Renal cortex interstitium (tissue), 11 donors: ENCODE data around the gene SRPRB. TPM values are rescaled to one million over a fixed set of nuclear protein-coding genes. Genes with fewer than 3 reads are reported as not detected.
"Not testable (repeated sequence)": the region's sequence is repeated elsewhere in the genome, so short reads cannot be mapped to it uniquely, and the experiment has no call there.

Experiments used
- DNase-seq, 11 donors: peaks; one replicate each; pipeline ENCODE4 v3.0.0-alpha.2; 2013; ENCODE audit warnings: low read depth in 9 of 11, low spot score in 4 of 11; ENCODE audit errors: extremely low read depth in 1 of 11
- polyA plus RNA-seq, 3 donors: library from polyadenylated mRNA; unstranded; fragments of 120-200 nt; gene quantifications; one replicate each; pipeline ENCODE4 v1.2.1, GENCODE V29; 2013; ENCODE audit not compliant: insufficient read length in 3 of 3

Gene SRPRB
- polyA plus RNA-seq, 3 donors: 48.8 to 56.5 (median 52.7) TPM

- no peak for DNase-seq
Measured at GRCh38 chr3:133773732-133774131, 31.9 kb upstream of the SRPRB start.

DNA sequence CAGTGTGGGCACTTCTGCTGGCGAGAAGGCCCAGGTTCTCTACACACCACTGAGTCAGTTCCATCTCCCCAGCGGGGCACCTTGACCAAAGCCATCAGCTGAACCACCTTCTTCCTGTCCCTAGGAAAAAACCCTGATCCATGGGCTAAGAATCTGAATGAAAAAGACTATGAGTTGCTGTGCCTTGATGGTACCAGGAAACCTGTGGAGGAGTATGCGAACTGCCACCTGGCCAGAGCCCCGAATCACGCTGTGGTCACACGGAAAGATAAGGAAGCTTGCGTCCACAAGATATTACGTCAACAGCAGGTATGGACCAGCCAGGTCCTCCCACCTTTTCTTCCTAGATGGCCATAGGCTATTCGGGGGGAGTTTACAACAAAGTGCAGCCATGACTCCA, 30.3 kb upstream of the SRPRB start:
- no peak for DNase-seq

DNA sequence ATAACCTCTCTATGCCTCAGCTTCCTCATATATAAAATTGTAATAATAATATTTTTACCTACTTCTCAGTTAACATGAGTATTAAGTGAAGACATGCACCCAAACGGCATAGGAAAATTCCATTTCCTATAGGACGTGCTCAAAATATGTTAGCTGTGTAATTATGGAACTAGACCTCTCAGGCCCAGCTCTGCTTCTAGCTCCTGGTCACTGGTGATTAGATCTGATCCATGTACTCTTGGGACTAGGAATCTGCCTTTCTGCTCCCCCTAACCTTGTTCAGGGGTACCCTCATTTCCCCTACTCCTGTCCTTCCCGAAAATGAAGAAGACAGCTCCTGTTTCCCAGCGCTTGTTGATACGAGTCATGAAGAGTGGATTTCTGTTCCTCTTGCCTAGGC, 29.8 kb upstream of the SRPRB start:
- no peak for DNase-seq

DNA sequence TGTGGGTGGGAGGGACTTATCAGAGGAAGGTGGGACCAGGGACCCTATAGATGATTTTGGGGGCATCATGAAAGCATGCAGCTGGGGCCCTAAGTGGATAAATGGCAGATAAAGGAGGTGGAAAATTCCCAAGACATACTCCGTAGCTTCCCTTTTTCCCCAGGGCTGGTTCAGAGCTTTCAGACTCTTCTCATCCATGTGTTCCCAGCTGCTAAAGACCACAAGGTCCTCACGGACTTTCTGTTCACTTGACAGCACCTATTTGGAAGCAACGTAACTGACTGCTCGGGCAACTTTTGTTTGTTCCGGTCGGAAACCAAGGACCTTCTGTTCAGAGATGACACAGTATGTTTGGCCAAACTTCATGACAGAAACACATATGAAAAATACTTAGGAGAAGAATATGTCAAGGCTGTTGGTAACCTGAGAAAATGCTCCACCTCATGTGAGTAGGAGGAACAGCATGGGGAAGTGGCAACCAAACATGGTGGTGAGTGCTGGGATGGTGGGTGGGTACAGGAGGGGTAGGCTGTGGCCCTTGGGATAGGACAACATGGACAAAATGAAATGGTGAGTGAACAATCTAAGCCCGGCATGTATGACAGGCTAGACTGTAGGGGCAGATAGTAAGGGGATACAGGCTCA, 28.7 kb upstream of the SRPRB start:
- no peak for DNase-seq

- no peak for DNase-seq
Measured at GRCh38 chr3:133777807-133778568, 27.6 kb upstream of the SRPRB start.

- DNase-seq: no peak
Measured at GRCh38 chr3:133779626-133780203, 25.9 kb upstream of the SRPRB start.

- DNase-seq: not testable (repeated sequence)
Measured at GRCh38 chr3:133780756-133781155, 24.9 kb upstream of the SRPRB start.

DNA sequence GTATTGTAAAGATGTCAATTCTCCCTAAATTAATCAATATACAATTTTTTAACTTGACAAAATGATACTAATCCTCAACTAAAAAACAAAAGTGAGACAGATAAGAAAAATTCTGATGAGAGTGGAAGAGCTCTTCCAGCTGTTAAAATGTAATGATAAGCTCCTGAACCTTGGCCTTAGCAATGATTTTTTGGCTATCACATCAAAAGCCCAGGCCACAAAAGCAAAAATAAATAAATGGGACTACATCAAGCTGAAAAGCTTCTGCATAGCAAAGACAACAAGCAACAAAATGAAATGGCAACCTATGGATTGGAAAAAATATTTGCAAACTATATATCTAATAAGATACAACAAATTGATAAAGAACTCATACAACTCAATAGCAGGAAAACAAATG, 24.0 kb upstream of the SRPRB start:
- no peak for DNase-seq

DNA sequence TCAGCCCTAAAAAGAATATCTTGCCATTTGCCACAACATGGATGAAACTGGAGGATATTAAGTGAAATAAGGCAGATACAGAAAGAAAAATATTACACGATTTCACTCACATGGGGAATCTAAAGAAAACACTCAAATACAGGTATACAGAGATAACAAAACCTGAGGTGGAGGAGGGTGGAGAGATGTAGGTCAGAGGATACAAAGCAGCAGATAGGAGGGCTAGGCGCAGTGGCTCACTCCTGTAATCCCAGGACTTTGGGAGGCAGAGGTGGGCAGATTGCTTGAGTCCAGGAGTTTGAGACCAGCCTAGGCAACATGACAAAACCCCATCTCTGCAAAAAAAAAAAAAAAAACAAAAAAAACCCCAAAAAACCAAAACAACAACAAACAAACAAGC, 23.2 kb upstream of the SRPRB start:
- DNase-seq: no peak

DNA sequence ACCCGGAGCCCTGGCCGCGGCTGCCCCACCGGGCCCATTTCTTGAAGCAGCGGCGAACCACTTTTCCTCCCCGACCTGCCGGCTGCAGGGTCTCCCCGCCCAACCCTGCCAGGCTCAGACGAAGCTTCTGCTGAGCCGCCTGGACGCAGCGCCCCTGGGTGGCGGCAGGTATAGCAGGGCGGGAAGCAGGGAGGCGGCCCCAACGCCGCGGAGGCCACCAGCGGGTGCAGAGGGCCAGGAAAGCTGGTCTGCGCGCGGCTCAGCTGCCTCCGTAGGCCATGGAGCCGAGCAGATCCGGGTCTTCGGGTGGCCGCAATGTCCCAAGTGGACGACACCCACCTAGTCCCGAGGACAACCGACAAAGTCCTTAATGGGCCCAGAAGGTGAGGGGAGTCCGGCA, 21.9 kb upstream of the SRPRB start:
- DNase-seq: no peak

- no peak for DNase-seq
Measured at GRCh38 chr3:133788024-133788423, 17.6 kb upstream of the SRPRB start.

DNA sequence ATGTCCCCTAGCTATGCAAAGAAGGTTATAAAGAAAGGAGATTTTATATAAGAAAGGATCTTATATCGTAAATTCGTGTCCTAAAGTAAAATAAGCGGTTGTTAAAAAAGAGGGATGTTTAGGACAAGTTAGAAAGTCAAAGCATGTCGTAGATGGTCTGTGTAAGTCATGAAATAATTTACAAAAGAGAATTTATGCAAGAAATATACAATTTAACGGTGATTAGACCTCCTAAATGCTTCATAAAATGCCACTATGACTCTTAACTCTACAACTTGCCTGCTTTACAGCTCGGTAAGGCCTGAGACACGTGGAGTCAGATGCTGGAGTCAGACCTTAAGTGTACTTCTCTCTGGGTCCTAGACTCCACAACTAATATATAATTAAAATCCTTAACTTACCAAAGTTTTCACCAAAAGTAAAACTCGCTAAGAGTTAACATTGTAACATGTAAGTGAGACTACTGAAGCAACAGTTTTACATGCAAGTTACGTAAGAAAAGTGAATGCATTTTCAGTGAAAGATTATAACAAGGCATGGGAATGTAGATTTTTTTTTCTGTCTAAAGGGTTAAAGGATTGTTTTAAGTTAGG, 13.3 kb upstream of the SRPRB start:
- peak in 2 of 11 donors; percentile 2 to 4 for DNase-seq

DNA sequence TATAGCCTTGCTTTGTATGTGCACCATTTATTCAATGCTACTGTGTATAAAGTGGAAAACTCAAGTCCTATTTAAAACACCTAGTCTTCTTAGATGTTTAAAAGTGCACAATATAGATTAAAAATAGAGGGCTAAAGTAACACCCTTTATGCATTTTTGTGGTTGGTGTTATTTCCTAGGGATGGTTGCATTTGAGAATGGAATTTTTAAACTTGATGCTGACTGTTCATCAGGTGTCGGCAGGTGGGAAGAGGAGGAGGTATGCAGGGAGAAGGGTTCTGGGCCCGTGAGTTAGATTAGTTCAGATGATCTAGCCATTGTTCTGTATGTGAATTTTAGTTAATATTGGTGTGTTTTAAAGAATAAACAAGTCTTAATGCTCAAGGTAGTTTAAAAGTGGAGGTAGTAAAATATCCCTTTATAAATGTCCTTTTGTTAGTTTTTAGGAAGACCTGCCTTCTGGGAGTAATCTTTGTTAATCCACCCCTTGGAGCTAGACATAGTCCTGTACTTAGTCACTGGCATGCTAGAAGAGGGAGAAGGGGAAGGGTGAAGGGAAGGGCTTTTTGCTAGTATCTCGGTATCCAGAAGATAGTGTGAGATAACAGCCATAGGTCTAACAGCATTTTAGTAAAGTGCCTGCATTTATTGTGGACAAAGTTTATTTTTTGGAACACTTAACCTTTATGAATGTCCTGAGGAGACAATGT, 8.1 kb upstream of the SRPRB start:
- no peak for DNase-seq

DNA sequence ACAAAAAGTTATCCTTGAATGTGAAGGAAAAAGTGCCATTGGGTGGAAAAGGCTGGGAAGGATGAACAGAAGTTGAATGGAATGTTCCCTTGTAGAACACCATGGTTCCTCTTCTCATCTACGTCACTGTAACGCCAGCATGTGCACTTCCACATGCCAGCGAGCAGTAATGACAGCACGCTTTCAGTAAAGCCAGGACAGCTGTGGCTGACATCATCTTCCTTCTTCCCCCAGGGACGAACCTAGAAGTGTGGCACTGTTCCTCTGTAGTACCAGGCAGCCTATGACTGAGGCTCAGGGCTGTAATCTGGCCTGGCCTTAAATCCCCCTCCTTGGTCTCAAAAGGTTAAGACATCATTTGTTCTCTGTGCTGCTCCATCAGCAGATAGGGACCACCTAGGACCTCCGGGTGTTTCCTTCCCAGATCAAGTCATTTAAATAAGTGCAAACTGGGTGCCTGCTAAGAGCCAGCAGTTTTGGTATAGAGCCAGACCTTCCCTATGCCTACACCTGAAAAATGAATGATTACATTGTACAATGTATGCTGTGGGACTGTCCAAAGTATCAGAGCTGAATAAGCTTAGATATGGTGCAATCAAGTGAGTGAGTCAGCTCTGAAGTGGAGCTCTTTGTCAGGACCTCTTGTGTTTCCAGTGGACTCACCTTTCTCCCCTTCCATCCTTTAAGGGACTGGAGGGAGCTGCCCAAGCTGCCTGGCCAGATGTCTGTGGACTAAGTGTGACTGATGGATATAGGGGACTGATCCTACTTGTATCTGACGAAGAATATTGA, 5.6 kb upstream of the SRPRB start:
- no peak for DNase-seq

DNA sequence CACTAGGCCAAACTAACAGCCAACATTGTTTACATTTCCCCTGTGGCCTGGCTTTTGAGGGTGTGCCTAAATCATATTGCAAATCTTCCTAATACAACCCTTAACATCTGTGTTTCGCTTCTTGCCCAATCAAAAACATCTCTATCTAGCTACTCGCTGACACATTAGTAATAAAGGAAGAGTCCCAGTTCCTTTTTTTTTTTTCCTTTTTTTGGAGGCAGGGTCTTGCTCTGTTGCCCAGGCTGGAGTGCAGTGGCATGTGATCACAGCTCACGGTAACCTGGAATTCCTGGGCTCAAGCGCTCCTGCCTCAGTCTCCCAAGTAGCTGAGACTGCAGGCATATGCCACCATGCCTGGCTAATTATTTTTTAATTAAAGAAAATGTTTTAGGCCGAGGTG, 2.1 kb upstream of the SRPRB start:
- DNase-seq: no peak

GRCh38 chr3:133804896-133805295, 719 bp upstream of the SRPRB start:
- no peak for DNase-seq

DNA sequence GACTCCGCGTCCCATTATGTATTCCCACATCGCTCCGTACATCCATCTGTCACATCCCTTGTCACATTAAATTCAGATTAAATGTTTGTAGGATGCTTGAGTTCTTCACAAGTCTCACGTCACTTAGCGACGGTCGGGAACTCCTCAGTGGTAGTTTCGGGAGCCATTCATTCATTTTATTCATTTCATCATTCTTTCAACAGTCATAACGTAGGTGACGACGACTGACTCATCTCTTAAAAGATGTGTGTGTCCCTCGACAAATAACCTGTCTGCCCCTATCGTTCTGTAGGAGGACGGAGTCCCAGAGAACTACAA, 272 bp upstream of the SRPRB start:
- no peak for DNase-seq

DNA sequence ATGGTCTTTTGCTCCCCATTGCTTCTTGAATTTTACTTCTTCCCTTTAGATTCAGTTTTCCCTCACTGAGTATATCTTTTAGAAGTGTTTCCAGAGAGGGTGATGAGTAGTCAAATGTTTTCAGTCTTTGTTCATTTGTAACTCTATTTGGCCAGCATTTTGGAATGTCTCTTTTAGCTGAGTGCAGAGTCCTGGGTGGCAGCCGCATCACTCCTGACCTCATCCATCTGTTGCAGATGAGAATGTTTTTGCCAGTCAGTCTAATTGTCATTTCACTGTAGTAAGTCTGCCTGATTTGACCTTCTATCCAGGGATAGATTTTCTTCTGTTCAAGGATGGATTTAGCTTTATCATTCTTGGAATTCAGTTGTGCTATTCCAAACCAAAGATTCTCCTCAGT, 7.3 kb downstream of the SRPRB start:
- DNase-seq: no peak

DNA sequence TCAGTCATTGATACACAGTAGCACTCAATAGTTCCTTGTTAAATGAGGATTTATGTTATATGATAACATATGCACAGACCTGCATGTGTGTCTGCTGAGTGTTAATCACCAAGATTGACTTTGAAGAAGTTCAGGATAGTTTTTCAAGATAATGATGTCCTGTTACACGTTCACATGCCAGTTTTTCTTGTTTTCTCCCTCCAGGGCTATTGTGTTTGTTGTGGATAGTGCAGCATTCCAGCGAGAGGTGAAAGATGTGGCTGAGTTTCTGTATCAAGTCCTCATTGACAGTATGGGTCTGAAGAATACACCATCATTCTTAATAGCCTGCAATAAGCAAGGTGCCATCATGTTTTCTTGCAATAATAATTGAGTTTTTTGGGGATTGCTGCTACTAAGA, 9.8 kb downstream of the SRPRB start:
- DNase-seq: no peak
